Middle frontal gyrus (tissue), 1 donor: ENCODE results near the gene ARL15.

ENCODE experiments used
- DNase-seq: peaks from one replicate; pipeline ENCODE4 v3.0.0-alpha.2; 2015; ENCODE audit warnings: low spot score; ENCODE audit errors: extremely low spot score

ARL15 gene

GRCh38 chr5:54254482-54255198 is 55.7 kb downstream of the ARL15 start:
- no peak for DNase-seq

GRCh38 chr5:54251981-54252380 is 58.4 kb downstream of the ARL15 start:
- no peak for DNase-seq

- DNase-seq = no peak
These were observed 61.0 kb downstream of the ARL15 start for GRCh38 chr5:54249210-54250028.

GRCh38 chr5:54247226-54247625 is 63.1 kb downstream of the ARL15 start:
- DNase-seq = no peak

GRCh38 chr5:54243483-54244080 is 66.8 kb downstream of the ARL15 start:
- DNase-seq = no peak

GRCh38 chr5:54242297-54242696 is 68.1 kb downstream of the ARL15 start:
- no peak for DNase-seq

GRCh38 chr5:54234304-54234933 is 76.0 kb downstream of the ARL15 start:
- no peak for DNase-seq

- no peak for DNase-seq
These were observed 79.3 kb downstream of the ARL15 start for GRCh38 chr5:54230936-54231685.

GRCh38 chr5:54229041-54229780 is 81.2 kb downstream of the ARL15 start:
- DNase-seq = peak; percentile 16

GRCh38 chr5:54227759-54228158 is 82.6 kb downstream of the ARL15 start:
- no peak for DNase-seq

- DNase-seq = no peak
These were observed 83.3 kb downstream of the ARL15 start for GRCh38 chr5:54227109-54227508.

- no peak for DNase-seq
These were observed 84.2 kb downstream of the ARL15 start for GRCh38 chr5:54226215-54226614.

GRCh38 chr5:54224103-54224826 is 86.1 kb downstream of the ARL15 start:
- DNase-seq = no peak

GRCh38 chr5:54222336-54222735 is 88.0 kb downstream of the ARL15 start:
- no peak for DNase-seq

- DNase-seq = no peak
These were observed 89.2 kb downstream of the ARL15 start for GRCh38 chr5:54221135-54221534.

- no peak for DNase-seq
These were observed 89.9 kb downstream of the ARL15 start for GRCh38 chr5:54220230-54221040.

- DNase-seq = peak; percentile 49
These were observed 92.4 kb downstream of the ARL15 start for GRCh38 chr5:54217826-54218503.

- no peak for DNase-seq
These were observed 95.1 kb downstream of the ARL15 start for GRCh38 chr5:54215233-54215736.
